ENCODE measurements around the gene CDH4.

CDH4 gene

DNA sequence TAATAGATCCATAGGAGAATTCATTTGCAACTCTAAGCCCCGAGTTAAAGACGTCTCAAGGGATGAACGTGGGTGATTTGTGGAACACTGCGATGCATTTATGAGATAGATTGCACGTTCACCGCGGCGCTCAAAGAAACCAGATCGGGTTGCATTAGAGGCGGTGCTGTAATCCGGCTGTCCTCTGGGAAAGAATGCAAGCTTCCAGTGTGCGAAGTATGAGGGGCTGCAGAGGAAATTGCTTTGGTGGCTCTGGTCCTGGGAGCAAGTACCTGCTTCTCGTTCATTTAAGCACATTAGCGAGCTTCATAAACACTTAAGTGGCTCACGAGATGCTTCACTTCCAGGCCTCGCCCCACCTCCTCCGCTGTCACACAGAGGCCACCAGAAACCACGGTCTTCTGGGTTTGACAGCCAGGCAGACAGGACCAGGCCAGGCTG lies 182.3 kb downstream of the CDH4 start:
- Histone ChIP-seq H3K27ac (replicated peaks) (no peak overlapping the region), H3K27me3 (ENCODE audit: insufficient read depth, poor library complexity, severe bottlenecking) (no peaks in the 10 kb centered on the region), H3K4me3 (replicated peaks; ENCODE audit: insufficient read depth, low read length) (no peak overlapping the region)
- no peak for DNase-seq (ENCODE audit: low read depth in 1 of 2, low spot score in 1 of 2)
- TF ChIP-seq POLR2AphosphoS5 (IDR thresholded peaks at IDR 0.05; ENCODE audit: low read depth) (no peak), GABPA (IDR thresholded peaks at IDR 0.05; ENCODE audit: low read depth) (no peak), SPI1 (IDR thresholded peaks at IDR 0.05; ENCODE audit: borderline replicate concordance, low read depth) (no peak)
- TF ChIP-seq, protein P1, sequence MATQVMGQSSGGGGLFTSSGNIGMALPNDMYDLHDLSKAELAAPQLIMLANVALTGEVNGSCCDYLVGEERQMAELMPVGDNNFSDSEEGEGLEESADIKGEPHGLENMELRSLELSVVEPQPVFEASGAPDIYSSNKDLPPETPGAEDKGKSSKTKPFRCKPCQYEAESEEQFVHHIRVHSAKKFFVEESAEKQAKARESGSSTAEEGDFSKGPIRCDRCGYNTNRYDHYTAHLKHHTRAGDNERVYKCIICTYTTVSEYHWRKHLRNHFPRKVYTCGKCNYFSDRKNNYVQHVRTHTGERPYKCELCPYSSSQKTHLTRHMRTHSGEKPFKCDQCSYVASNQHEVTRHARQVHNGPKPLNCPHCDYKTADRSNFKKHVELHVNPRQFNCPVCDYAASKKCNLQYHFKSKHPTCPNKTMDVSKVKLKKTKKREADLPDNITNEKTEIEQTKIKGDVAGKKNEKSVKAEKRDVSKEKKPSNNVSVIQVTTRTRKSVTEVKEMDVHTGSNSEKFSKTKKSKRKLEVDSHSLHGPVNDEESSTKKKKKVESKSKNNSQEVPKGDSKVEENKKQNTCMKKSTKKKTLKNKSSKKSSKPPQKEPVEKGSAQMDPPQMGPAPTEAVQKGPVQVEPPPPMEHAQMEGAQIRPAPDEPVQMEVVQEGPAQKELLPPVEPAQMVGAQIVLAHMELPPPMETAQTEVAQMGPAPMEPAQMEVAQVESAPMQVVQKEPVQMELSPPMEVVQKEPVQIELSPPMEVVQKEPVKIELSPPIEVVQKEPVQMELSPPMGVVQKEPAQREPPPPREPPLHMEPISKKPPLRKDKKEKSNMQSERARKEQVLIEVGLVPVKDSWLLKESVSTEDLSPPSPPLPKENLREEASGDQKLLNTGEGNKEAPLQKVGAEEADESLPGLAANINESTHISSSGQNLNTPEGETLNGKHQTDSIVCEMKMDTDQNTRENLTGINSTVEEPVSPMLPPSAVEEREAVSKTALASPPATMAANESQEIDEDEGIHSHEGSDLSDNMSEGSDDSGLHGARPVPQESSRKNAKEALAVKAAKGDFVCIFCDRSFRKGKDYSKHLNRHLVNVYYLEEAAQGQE (IDR thresholded peaks at IDR 0.05; ENCODE audit: insufficient replicate concordance, low read depth) = no peak
- TF ChIP-seq, protein P2, sequence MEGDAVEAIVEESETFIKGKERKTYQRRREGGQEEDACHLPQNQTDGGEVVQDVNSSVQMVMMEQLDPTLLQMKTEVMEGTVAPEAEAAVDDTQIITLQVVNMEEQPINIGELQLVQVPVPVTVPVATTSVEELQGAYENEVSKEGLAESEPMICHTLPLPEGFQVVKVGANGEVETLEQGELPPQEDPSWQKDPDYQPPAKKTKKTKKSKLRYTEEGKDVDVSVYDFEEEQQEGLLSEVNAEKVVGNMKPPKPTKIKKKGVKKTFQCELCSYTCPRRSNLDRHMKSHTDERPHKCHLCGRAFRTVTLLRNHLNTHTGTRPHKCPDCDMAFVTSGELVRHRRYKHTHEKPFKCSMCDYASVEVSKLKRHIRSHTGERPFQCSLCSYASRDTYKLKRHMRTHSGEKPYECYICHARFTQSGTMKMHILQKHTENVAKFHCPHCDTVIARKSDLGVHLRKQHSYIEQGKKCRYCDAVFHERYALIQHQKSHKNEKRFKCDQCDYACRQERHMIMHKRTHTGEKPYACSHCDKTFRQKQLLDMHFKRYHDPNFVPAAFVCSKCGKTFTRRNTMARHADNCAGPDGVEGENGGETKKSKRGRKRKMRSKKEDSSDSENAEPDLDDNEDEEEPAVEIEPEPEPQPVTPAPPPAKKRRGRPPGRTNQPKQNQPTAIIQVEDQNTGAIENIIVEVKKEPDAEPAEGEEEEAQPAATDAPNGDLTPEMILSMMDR (IDR thresholded peaks at IDR 0.05; ENCODE audit: insufficient read depth, low read length) = no peak

DNA sequence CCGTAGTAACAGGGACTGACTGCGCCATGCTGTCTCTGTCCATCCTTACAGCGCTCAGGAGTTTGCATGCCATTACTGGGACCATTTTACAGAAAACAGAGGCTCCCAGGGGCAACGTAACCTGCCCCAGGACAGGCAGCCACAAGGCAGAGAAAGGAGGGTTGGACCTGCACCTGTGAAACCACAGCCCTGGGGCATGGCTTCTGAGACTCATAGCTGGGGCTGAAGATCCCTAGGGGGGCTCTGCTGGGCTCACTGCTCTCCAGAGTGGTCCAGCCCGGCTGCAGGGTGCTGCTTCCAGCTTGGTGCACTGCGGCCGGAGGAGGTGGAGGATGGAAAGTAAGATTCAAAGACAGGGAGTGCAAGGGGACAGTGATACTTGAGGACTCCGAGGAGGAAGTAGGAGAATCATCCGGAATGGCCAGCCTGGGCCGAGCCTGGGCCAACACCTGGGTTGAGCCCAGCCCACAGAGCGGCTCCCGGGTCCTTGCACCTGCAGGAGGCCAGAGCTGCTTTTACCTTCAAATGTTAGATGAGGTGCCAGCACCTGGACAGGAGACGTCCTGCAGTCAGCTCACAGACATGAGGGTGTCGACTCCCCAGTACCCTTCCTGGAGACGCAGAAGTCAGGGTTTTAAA lies 183.2 kb downstream of the CDH4 start:
- no peaks in the 10 kb centered on the region for H3K27me3 ChIP-seq (ENCODE audit: insufficient read depth, poor library complexity, severe bottlenecking)
- no peak for DNase-seq (ENCODE audit: low read depth in 1 of 2, low spot score in 1 of 2)
- TF ChIP-seq, protein P1 (IDR thresholded peaks at IDR 0.05; ENCODE audit: insufficient replicate concordance, low read depth) = no peak
- TF ChIP-seq POLR2AphosphoS5 (IDR thresholded peaks at IDR 0.05; ENCODE audit: low read depth) = no peak
- TF ChIP-seq, protein P2 (IDR thresholded peaks at IDR 0.05; ENCODE audit: insufficient read depth, low read length) = no peak
- no peak for TF ChIP-seq SPI1 (IDR thresholded peaks at IDR 0.05; ENCODE audit: borderline replicate concordance, low read depth)
- no peak for TF ChIP-seq GABPA (IDR thresholded peaks at IDR 0.05; ENCODE audit: low read depth)
- H3K4me3 ChIP-seq (replicated peaks; ENCODE audit: insufficient read depth, low read length) = no peak overlapping the region
- no peak overlapping the region for H3K27ac ChIP-seq (replicated peaks)

DNA sequence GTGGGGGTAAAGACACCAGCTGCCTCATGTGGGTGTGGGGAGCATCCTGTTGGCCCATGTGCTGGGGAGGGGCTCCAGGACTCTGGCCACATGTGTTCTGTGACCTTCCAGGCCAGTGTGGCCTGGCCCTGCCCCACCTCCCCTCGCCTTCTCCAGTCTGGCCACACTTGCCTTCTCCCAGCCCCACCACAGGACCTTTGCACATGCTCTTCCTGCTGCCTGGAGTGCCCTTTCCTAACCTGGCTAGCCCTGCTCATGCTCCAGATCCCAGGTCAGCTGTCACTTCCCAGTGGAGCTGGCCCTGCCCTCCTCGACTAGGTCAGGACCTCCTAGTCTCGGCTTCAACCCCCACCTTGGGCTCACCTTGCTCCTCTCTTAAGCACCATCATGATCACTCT lies 183.8 kb downstream of the CDH4 start:
- Histone ChIP-seq H3K4me3 (replicated peaks; ENCODE audit: insufficient read depth, low read length) (no peak overlapping the region), H3K27ac (replicated peaks) (no peak overlapping the region), H3K27me3 (ENCODE audit: insufficient read depth, poor library complexity, severe bottlenecking) (no peaks in the 10 kb centered on the region)
- TF ChIP-seq SPI1 (IDR thresholded peaks at IDR 0.05; ENCODE audit: borderline replicate concordance, low read depth) (no peak), POLR2AphosphoS5 (IDR thresholded peaks at IDR 0.05; ENCODE audit: low read depth) (no peak), GABPA (IDR thresholded peaks at IDR 0.05; ENCODE audit: low read depth) (no peak)
- TF ChIP-seq, protein P2 (IDR thresholded peaks at IDR 0.05; ENCODE audit: insufficient read depth, low read length) = no peak
- TF ChIP-seq, protein P1 (IDR thresholded peaks at IDR 0.05; ENCODE audit: insufficient replicate concordance, low read depth) = no peak
- DNase-seq (ENCODE audit: low read depth in 1 of 2, low spot score in 1 of 2) = no peak
